Measurements from ENCODE around the gene IL6ST.
"Not testable (repeated sequence)": the region's sequence is repeated elsewhere in the genome, so short reads cannot be mapped to it uniquely, and the experiment has no call there.

Gene IL6ST

DNA sequence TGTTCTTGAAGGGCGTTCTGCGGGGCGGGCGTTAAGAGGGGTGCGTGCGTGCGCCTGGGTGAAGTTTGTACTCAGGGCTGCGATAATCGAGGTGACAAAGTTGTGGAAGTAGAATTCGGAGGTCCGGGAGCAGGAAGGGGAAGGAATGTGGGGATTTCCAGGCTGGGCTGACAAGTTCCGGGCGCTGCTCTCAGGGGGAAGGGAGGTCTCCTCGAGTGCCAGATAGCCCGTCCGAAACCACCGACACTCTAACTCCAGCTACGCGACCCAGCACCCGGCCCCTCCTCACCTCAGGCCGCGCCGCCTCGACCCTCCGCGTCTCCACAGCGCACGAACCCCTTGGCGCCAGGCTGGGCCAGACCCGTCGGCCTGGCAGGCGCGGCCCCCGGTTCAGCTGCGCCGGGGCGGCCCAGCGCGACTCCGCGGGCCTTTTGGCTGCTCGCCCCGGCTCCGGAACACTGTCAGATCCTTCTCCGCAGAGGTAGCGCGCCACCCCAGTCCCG lies at the start of gene IL6ST:
IL6ST (minus strand) TSS at position 469 of the 503 bp plus-strand sequence. CDS start 18,685 bp downstream, outside the sequence.
- no peak for DNase-seq (ENCODE audit: low spot score)

DNA sequence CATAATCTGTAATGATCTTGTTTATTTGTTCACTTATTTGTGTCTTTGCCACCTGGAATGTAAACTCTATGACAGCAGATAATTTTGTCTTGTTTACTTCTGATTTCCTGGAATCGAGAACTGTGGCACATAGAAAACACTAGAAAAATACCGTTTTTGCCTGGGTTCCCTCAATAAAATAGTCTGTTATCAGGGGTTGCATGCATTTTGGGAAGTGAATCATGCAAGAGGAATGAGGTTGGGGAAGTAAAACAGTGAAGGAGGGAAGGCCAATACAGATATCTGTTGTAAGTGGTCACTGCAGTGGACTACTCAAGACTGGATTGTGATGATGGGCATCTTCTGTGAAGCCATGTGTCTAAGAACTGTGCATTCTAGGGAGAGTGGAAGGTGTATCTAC lies 45.2 kb upstream of the IL6ST start:
- no peak for DNase-seq (ENCODE audit: low spot score)

GRCh38 chr5:56038206-56038605 lies 43.4 kb upstream of the IL6ST start:
- DNase-seq (ENCODE audit: low spot score), result not testable (repeated sequence)

GRCh38 chr5:56037531-56038010 lies 42.8 kb upstream of the IL6ST start:
- DNase-seq (ENCODE audit: low spot score), result no peak

GRCh38 chr5:56035394-56035793 lies 40.6 kb upstream of the IL6ST start:
- DNase-seq (ENCODE audit: low spot score), result not testable (repeated sequence)

DNA sequence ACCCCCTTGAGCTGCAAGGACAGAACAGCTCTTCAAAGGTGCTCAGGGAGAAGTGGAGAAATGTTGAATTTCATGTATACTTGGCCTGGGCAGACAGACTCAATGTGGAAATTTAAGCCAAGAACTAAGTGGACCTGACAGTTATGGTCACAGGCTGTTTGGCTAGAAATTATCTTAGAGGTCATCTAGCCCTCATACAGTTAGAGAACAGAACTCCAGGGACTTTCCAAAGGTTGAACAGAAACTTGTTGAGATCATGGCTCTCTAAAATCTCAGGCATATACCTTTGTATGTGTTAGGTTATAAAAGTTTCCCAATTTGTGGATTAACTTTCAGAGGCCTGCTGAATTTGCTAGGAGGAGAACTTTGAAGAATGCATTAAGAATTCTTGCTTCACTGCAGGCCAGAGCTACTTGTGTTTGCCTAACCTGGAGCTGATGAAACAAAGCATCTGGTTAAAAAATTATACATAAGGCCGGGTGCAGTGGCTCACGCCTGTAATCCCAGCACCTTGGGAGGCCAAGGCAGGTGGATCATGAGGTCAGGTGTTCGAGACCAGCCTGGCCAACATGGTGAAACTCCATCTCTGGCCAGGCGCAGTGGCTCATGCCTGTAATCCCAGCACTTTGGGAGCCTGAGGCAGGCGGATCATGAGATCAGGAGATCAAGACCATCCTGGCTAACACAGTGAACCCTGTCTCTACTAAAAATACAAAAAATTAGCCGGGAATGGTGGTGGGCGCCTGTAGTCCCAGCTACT lies 35.3 kb upstream of the IL6ST start:
- DNase-seq (ENCODE audit: low spot score), result peak; percentile 14

GRCh38 chr5:56029457-56029856 lies 34.7 kb upstream of the IL6ST start:
- DNase-seq (ENCODE audit: low spot score), result no peak

DNA sequence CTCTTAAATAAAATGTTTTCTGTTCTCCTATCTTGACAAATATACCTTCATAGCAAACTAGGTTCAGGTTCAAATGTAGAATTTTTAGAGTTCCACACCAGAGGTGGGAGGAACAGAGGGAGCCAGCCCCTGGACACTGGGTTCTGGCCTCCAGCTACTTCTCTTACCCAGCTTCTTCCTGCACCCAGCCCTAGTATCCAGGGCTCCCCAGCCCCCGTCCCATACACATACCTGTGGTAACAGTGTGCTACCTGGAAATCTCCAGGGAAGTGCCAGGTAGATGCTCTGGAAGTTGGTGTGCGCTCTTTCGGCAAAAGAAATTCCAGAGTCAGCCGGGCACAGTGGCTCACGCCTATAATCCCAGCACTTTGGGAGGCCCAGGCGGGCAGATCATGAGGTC lies 33.9 kb upstream of the IL6ST start:
- no peak for DNase-seq (ENCODE audit: low spot score)

GRCh38 chr5:56026863-56027300 lies 32.1 kb upstream of the IL6ST start:
- no peak for DNase-seq (ENCODE audit: low spot score)

DNA sequence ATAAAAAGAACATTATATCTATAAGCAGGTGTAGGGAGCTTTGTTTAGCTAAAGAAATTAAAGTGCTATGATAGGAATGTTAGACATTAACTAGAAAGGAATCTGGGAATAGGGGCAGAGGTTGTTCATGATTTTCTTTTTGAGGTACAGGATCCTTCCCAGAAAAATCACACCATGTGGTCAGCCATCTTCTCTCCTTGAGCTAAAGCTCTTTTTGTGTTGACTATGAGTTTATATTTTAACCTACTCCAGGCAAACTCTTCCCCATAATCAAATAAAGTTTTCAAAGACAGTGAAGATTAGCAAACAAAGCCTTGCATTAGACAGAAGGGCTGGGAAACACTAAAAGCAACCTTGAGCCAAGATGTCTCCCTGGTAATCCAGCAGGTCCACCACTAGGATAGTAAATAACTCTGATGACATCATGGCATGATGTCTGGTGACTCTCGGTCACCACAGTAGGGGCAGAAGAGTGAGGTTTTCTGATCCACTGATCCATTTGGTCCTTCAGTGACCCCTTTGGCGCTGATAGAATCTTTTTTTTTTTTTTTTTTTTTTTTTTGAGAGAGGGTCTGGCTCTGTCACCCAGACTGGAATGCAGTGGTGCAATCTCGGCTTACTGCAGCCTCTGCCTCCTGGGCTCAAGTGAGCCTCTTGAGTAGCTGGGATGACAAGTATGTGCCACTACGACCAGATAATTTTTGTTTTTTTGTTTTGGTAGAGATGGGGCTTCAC lies 30.6 kb upstream of the IL6ST start:
- peak; percentile 58 for DNase-seq (ENCODE audit: low spot score)

GRCh38 chr5:56024810-56025150 lies 30.0 kb upstream of the IL6ST start:
- no peak for DNase-seq (ENCODE audit: low spot score)

DNA sequence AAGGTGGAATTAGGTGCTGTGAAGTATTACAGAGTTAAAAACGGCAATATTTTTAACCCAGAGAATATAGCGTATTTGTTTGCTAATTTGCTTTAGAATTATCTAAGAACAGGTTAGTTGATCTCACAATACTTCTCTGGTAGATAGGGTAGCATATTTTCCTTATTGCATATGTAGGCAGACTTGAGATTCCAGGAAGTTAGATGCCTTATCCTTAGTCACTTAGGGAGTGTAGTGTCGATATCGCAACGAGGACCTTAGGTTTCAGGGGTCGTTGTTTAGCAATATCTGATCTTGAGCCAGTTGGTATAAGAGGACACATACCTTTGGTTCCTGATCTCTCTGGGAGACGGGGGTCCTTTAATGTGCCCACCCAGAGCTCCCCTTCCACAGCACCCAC lies 28.5 kb upstream of the IL6ST start:
- no peak for DNase-seq (ENCODE audit: low spot score)

DNA sequence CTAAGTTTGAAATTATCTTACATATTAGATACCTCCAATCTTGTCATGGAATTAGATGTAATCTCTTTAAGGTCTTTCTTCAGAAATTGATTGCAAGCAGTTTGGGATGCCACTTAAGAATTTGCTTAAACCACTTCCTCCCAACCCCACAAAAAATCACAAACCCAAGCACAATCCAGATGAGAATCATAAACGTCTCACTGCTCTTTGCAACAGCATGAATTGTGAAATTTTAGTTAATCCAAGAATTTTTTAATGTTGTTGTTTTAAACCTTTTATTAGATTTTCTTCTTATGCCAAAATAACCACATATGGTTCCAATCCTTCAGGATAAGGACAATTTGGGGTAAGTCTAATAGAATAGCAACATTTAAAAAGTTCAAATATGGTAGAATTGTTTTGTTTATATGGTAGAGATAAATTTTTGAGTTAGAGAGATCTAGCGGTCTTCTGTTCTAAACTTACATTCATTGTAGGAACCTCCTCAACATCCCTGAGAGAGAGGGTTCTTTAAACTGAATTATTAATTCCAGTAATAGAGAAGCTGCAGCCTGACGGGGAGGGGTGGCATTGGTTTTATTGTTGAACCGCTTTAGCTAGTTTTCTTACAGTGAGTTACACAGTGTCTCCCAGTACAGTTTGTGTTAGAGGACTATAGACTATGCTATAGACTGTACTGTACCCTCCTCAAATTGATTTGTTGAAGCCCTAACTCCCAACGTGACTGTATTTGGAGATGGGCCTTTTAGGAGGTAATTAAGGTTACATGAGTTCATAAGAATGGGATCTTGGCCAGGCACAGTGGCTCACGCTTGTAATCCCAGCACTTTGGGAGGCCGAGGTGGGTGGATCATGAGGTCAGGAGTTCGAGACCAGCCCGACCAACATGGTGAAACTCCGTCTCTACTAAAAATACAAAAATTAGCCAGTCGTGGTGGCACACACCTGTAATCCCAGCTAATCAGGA lies 24.8 kb upstream of the IL6ST start:
- no peak for DNase-seq (ENCODE audit: low spot score)

GRCh38 chr5:56018832-56019231 lies 24.1 kb upstream of the IL6ST start:
- DNase-seq (ENCODE audit: low spot score), result no peak

DNA sequence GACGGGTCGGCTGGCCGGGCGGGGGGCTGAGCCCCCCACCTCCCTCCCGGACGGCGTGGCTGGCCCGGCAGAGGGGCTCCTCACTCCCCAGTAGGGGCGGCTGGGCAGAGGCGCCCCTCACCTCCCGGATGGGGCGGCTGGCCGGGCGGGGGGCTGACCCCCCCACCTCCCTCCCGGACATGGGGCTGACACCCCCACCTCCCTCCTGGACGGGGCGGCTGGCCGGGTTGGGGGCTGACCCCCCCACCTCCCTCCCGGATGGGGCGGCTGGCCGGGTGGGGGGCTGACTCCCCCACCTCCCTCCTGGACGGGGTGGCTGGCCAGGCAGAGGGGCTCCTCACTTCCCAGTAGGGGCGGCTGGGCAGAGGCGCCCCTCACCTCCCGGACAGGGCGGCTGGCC lies 19.9 kb upstream of the IL6ST start:
- not testable (repeated sequence) for DNase-seq (ENCODE audit: low spot score)

DNA sequence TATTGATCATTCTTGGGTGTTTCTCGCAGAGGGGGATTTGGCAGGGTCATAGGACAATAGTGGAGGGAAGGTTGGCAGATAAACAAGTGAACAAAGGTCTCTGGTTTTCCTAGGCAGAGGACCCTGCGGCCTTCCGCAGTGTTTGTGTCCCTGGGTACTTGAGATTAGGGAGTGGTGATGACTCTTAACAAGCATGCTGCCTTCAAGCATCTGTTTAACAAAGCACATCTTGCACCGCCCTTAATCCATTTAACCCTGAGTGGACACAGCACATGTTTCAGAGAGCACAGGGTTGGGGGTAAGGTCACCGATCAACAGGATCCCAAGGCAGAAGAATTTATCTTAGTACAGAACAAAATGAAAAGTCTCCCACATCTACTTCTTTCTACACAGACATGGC lies 19.2 kb upstream of the IL6ST start:
- not testable (repeated sequence) for DNase-seq (ENCODE audit: low spot score)

DNA sequence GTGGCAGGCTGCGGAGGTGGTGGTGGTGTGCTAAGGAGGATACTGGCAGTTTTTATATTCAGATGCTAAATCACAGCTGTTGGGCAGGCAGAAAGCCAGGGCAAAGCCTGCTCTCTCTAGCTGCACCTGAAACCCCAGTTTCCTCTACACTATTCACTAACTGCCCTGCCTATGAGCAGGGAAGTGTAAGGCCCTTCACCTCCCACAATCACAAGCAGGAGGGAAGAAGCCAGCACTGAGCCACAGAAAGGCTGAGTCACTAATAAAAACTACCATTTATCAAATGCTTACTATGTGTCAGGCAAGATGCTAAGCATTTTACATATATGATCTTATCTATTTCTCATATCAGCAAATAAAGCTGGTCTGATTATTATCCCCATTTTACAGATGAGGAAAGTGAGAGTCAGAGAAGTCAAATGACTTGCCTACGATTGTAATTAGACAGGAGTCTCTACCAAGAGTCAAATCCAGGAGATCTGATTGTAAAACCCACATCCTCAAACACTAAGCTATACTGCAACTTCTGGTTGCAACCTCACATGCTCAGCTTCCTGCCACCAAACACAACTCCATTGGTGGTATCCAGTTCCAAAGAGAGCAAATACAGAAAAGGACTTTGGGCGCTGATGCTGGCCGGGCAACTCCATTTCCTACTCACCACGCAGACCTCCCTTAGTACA lies 17.7 kb upstream of the IL6ST start:
- DNase-seq (ENCODE audit: low spot score), result no peak

GRCh38 chr5:56011835-56012234 lies 17.1 kb upstream of the IL6ST start:
- no peak for DNase-seq (ENCODE audit: low spot score)

GRCh38 chr5:56010431-56010830 lies 15.7 kb upstream of the IL6ST start:
- DNase-seq (ENCODE audit: low spot score), result no peak

DNA sequence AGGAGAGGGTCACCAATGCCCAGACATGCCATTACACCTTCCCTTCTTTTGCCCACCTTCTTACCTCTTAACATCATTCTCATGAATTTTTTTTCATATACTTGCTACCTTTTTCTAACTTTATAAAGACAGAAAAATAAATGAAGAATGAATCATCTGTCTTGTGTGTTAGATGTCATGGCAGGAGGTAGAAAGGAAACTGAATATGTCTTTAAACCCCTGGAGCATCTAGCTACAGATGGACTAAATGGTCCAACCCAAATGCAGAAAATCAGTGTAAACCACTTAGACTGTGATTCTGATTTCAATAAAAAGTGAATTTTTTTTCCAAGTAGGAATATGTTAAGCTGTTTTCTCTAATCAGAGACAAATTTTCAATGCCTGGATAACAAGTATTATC lies 11.8 kb upstream of the IL6ST start:
- DNase-seq (ENCODE audit: low spot score), result no peak

DNA sequence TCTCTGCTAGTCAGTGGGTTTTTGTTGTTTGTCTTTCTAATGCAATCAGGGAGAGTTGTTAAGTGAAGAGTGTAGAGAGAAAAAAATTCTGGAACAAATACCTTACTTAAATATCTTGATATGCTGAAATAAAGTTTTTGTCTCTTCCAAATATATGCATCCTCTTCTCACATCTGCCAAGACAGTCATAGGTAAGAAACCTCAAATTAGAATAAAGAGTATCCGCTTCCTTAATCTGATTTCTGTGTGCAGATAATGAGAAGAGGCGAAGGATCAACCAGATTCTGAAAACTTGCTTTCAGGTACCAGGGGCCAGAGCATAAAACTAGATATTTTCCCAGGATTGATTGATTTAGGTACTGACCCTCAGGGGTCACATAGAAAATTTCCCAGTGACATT lies 11.3 kb upstream of the IL6ST start:
- no peak for DNase-seq (ENCODE audit: low spot score)
